Stimulated activated CD4-positive, alpha-beta T cell treated with anti-CD3 and anti-CD28 coated beads, Interleukin-2, amount 100 ng/mL, for 48 hours (primary cell): Measurements from ENCODE around the gene TCP11.
"Not testable (repeated sequence)": the region's sequence is repeated elsewhere in the genome, so short reads cannot be mapped to it uniquely, and the experiment has no call there.

Experiments used
- DNase-seq, 2 donors: peaks; one replicate each; pipeline ENCODE4 v3.0.0-alpha.2; 2020

Gene TCP11

GRCh38 chr6:35142588-35143569, 1.7 kb upstream of the TCP11 start:
- no peak for DNase-seq

DNA sequence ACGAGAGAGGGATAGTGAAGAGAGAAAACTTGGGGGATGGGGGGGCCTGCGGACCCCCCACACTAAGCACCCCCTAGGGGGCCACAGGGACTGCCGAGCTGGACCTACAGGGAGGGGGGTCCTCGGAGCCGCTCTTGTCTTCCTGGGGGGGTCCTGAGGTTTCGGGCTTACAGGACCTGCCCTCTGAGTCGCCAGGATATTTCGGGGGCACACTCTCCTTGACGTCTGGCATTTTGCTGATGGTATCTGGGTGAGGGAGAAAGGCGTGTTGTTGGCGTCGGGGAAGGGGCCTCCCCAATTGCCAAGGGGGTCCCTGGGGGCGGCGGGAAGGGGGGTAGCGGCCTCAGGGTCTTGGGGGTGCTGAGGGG, 516 bp downstream of the TCP11 start:
- DNase-seq: no peak

- peak; percentile 40 to 45 for DNase-seq
Measured at GRCh38 chr6:35139924-35140638, 1.1 kb downstream of the TCP11 start.

DNA sequence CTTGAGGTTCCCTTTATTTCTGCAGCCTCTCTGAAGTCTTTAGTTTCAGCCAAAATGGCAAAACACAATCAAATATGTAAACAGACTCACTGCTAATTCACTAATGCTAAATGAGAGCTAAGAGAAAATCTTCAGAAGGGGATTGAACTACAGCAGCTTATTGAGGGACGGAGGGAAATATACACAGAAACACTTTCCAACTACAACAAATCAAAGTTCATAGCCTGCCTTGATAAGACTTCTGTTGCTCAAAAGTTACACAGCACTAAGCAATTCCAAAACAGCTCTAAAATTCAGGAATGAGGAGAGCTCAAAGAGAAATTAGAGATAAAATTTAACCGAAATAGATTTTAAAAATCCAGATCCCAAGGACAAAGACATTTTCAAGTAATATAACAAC, 1.7 kb downstream of the TCP11 start:
- no peak for DNase-seq

DNA sequence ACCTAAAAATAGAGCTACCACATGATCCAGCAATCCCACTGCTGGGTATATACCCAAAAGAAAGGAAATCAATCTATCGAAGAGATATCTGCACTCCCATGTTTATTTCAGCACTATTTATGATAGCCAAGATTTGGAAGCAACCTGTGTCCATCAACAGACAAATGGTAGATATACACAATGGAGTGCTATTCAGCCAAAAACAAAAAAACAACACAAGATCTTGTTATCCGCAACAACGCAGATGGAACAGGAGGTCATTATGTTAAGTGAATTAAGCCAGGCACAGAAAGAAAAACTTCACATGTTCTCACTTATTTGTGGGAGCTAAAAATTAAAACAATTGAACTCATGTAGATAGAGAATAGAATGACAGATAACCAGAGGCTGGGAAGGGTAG, 2.9 kb downstream of the TCP11 start:
- not testable (repeated sequence) for DNase-seq

DNA sequence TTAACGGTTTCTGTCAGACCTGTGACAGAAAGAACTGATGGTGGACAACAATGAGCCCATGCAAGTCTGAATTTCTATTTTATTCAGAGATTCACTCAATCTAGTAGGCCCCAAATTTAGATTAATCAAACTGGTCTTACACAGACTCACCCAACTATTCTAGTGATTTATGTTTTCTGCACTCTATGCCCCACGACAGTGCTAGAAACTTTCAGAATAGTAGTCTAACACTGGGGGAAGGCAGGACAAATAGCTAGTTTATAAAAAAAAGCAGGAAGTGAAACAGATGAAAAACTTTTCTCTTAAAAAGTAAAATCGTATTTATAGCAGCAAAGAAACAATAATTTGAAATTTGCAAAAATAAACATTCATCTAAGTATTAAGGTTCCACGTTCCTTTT, 5.0 kb downstream of the TCP11 start:
- DNase-seq: no peak

- DNase-seq: no peak
Measured at GRCh38 chr6:35128496-35128895, 12.6 kb downstream of the TCP11 start.

DNA sequence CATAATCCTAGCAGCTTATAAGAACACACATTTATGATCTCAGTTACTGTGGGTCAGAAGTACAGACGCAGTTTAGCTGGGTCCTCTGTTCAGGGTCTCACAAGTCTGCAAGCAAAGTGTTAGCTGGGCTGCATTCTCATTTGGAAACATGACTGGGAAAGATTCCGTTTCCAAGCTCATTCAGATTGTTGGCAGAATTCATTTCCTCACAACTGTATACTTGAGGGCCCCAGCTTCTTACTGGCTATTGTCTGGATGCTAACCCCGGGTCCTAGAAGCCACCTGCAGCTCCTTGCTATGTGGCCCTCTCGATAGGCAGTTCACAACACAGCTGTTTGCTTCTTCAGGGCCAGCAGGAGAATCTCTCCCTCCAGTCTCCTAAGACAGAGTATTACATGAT, 13.1 kb downstream of the TCP11 start:
- no peak for DNase-seq

GRCh38 chr6:35124356-35124755, 16.8 kb downstream of the TCP11 start:
- DNase-seq: no peak

DNA sequence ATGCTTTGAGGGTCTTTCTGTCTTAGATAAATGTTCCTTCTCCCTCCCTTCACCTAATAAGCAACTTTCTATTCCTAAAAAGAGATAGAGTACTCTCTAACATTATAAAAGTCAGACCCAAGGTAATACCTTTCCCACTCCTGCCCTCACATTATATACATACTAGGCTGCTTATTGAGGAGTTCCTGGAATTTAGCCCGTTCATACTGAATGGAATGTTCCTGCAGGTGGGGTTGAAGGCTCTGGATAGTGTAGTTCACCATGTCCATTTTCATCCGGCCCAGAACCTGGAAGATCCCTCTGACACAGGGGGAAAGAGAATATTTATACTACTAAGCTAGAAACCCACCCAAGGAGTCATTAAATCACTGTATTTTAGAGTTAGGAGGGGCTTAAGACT, 20.4 kb downstream of the TCP11 start:
- DNase-seq: no peak

DNA sequence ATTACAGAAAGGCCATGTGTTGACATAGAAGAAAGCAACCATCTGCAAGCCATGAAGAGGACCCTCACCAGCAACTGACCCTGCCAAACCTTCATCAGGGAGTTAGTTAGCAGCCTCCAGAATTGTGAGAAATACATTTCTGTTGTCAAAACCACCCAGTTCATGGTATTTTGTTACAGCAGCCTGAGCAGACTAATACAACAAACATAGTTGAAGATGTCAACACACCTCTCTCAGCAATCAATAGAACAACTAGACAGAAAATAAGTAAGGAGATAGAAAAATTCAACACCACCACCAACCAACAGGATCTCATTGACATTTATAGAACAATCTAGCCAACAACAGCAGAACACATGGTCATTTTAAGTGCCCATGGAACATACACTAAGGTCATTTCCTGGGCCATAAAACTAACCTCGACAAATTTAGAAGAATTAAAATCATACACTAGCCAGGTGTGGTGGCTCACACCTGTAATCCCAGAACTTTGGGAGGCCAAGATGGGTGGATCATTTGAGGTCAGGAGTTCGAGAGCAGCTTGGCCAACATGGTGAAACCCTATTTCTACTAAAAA, 32.7 kb downstream of the TCP11 start:
- no peak for DNase-seq

GRCh38 chr6:35107761-35108160, 33.4 kb downstream of the TCP11 start:
- not testable (repeated sequence) for DNase-seq

DNA sequence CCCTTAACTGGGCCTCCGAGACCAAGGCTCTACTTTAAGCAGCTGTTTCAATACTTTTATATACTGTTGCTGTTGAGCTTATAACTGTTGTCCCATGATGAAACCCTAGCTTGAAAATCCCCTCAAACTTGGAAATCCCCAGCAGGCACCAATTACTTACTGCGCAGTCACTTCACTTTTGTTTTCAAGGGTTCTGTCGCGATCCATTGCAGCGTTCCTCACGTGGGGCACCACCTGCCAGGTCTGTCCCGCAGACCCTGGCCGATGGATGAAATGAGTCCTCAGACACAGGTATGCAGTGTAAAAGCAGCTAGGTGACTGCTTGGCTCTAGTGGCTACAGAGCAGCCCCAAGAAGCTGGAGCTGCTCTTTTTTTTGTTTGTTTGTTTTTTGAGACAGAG, 33.9 kb downstream of the TCP11 start:
- DNase-seq: not testable (repeated sequence)

- DNase-seq: not testable (repeated sequence)
Measured at GRCh38 chr6:35106061-35106460, 35.1 kb downstream of the TCP11 start.

DNA sequence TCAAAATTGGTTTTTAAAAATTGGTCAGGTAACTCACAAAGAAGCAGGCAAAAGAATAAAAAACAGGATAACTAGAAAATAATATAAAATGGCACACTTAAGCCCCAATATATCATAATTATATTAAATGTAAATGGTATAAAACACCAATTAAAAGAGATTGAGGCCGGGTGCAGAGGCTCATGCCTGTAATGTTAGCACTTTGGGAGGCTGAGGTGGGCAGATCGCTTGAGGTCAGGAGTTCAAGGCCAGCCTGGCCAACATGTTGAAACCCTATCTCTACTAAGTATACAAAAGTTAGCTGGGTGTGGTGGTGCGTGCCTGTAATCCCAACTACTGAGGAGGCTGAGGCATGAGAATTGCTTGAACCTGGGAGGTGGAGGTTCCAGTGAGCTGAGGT, 36.1 kb downstream of the TCP11 start:
- no peak for DNase-seq

GRCh38 chr6:35099116-35099515, 42.0 kb downstream of the TCP11 start:
- no peak for DNase-seq

DNA sequence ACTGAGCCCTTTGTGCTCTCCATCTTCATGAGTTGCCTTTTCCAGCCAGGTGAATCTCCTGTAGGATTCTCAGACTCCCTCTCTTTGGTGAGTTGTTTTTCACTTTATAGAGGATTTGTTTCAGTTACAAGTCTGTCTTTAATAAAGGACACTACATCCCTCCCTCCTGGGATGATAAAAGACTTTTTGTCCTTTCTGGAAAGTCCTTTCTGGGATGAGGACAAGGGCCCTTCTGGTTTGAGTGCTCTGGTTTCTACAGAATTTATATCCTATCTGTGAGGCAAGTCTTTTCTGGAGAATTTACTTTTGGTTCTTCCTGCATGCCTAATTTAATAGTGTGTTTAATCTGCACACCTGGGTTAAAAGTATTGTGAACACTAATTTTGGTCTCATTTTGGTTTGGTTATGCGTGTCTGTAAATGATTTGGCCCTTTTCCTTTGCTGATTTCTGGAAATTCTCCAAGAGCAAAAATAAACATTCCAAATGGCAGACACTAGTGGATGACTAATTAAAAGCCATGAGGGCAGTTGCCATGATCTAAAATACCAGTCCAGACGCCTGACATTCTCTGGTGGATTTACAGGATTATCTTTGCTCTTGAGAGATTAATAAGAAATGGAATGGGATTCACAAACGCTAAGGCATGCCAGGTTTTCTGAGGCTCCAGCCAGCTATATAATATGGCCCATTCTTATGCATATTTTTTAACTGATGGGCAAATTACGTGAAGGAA, 44.8 kb downstream of the TCP11 start:
- no peak for DNase-seq

DNA sequence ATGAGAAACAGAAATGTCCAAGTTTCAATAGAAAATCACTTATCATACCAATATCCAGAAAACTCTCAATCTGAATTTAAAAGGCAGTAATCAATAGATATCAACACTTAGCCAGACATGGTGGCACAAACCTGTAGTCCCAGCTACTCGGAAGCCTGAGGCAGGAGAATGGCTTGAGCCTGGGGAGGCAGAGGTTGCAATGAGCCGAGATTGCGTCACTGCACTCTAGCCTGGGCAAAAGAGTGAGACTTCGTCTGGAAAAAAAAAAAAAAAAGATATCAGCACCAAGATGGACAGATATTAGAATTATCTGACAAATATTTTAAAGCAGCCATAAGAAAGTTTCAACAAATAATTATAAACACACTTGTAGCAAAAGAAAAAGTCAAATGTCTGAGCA, 47.0 kb downstream of the TCP11 start:
- no peak for DNase-seq

GRCh38 chr6:35093783-35094182, 47.4 kb downstream of the TCP11 start:
- DNase-seq: no peak

- no peak for DNase-seq
Measured at GRCh38 chr6:35093118-35093445, 48.1 kb downstream of the TCP11 start.

GRCh38 chr6:35092362-35093117, 48.6 kb downstream of the TCP11 start:
- DNase-seq: no peak

DNA sequence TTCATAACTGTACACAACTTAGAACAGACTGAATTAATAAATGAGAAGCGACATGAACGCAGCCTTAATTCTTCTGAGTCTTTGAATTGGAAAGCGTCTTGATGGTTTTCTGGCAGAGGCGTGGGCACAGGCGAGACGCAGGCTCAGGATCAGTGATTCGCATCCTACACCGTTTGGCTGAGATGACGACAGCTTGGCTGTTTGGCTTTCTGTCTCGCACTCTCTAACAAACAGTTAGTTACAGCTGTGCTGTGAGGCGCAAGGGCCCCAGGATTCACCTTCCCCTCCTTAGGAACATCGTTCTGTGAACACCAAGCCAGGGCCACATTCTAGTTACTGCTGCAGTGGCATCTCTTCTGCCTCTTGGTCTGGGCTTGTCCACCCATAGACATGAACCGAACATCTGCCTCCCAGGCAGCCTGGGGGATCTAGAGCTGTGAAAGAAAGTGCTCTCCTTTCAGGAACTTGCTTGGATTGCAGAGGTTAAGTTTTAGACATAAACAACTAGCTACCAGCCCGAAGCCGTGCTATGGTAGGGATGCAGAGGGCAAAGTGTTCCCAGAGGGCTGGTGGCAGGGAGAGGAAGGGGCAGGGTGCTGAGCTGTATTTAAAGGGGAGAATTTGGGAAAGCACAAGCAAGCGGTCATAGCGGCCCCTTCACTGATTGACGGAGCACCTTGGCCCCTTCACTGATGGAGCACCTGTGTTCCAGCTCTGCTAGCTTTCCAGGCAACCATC, 49.6 kb downstream of the TCP11 start:
- DNase-seq: no peak
